Mesenchymal stem cell (in vitro differentiated cells and primary cell): ENCODE results near the gene LY9.

Experiments used
- DNase-seq: peaks from one replicate; pipeline ENCODE4 v3.0.0-alpha.2; 2013
- H2AFZ ChIP-seq: one replicate; pipeline ENCODE4 v1.6.1; 2013; ENCODE audit warnings: low read depth, mild to moderate bottlenecking, control low read depth, inconsistent platforms, low read length, moderate library complexity
- H2AK5ac ChIP-seq: 2 replicates; pipeline ENCODE4 v1.6.1; 2013; ENCODE audit warnings: low read length, moderate library complexity, mild to moderate bottlenecking, inconsistent platforms; ENCODE audit not compliant: severe bottlenecking
- H2BK120ac ChIP-seq: one replicate; pipeline ENCODE4 v1.6.1; 2013; ENCODE audit warnings: low read depth, mild to moderate bottlenecking, inconsistent platforms, low read length, moderate library complexity
- H2BK12ac ChIP-seq, 2 experiments: one replicate each; pipeline ENCODE4 v1.6.1; 2013; ENCODE audit warnings: inconsistent platforms in 2 of 2, low read length in 2 of 2, mild to moderate bottlenecking in 2 of 2, moderate library complexity in 2 of 2, control low read depth in 1 of 2
- H2BK15ac ChIP-seq: one replicate; pipeline ENCODE4 v1.6.1; 2013; ENCODE audit warnings: mild to moderate bottlenecking, low read depth, inconsistent platforms; ENCODE audit not compliant: poor library complexity, severe bottlenecking
- H2BK5ac ChIP-seq: 2 replicates; pipeline ENCODE4 v1.6.1; 2013; ENCODE audit warnings: low read depth, mild to moderate bottlenecking, low read length, control low read depth, inconsistent platforms; ENCODE audit not compliant: poor library complexity, severe bottlenecking
- H3K14ac ChIP-seq, 2 experiments: one replicate each; pipeline ENCODE4 v1.6.1; 2013; ENCODE audit warnings: inconsistent platforms in 2 of 2, low read length in 2 of 2, control low read depth in 1 of 2, mild to moderate bottlenecking in 1 of 2, moderate library complexity in 1 of 2
- H3K18ac ChIP-seq, 2 experiments: one replicate each; pipeline ENCODE4 v1.6.1; 2013; ENCODE audit warnings: inconsistent platforms in 2 of 2, low read length in 2 of 2, control low read depth in 1 of 2, low read depth in 1 of 2, mild to moderate bottlenecking in 1 of 2
- H3K23ac ChIP-seq, 2 experiments: one replicate each; pipeline ENCODE4 v1.6.1; 2013; ENCODE audit warnings: inconsistent platforms in 2 of 2, low read length in 2 of 2, mild to moderate bottlenecking in 2 of 2, moderate library complexity in 2 of 2, control low read depth in 1 of 2
- H3K27ac ChIP-seq: 2 replicates; pipeline ENCODE4 v1.5.1; 2013; ENCODE audit warnings: mild to moderate bottlenecking, moderate library complexity, low read length, control low read depth, inconsistent platforms; ENCODE audit not compliant: poor library complexity, severe bottlenecking
- H3K27me3 ChIP-seq, 2 experiments: 2 replicates each; pipeline versions ENCODE4 v1.6.1 to v1.7.0; 2013; ENCODE audit warnings: low read length in 2 of 2, mild to moderate bottlenecking in 2 of 2, moderate library complexity in 2 of 2, control low read depth in 1 of 2, inconsistent platforms in 1 of 2; ENCODE audit not compliant: control insufficient read depth in 1 of 2, insufficient read depth in 1 of 2
- H3K36me3 ChIP-seq, 2 experiments: 2 replicates each; pipeline versions ENCODE4 v1.6.1 to v1.7.0; 2013; ENCODE audit warnings: low read length in 2 of 2, control low read depth in 1 of 2, inconsistent platforms in 1 of 2, low read depth in 1 of 2, mild to moderate bottlenecking in 1 of 2; ENCODE audit not compliant: insufficient read depth in 2 of 2, control insufficient read depth in 1 of 2
- H3K4ac ChIP-seq, 2 experiments: one replicate each; pipeline ENCODE4 v1.6.1; 2013; ENCODE audit warnings: inconsistent platforms in 2 of 2, low read length in 2 of 2, mild to moderate bottlenecking in 2 of 2, moderate library complexity in 2 of 2, control low read depth in 1 of 2, low read depth in 1 of 2
- H3K4me1 ChIP-seq: 2 replicates; pipeline ENCODE4 v1.6.1; 2013; ENCODE audit warnings: low read depth, low read length, control low read depth; ENCODE audit not compliant: control insufficient read depth, insufficient read depth
- H3K4me2 ChIP-seq: 2 replicates; pipeline ENCODE4 v1.6.1; 2013; ENCODE audit warnings: low read length, mild to moderate bottlenecking, inconsistent platforms; ENCODE audit not compliant: poor library complexity, severe bottlenecking
- H3K4me3 ChIP-seq, 2 experiments: 2 replicates each; pipeline versions ENCODE4 v1.5.1 to v1.7.0; 2013; ENCODE audit warnings: low read length in 2 of 2, mild to moderate bottlenecking in 2 of 2, control low read depth in 1 of 2, low read depth in 1 of 2; ENCODE audit not compliant: insufficient read depth in 1 of 2
- H3K79me1 ChIP-seq: replicated peaks from 2 replicates; pipeline ENCODE4 v1.6.1; 2013; ENCODE audit warnings: mild to moderate bottlenecking, control low read depth, low read length, inconsistent platforms; ENCODE audit not compliant: poor library complexity, severe bottlenecking
- H3K9ac ChIP-seq: 2 replicates; pipeline ENCODE4 v1.7.0; 2013; ENCODE audit warnings: mild to moderate bottlenecking, low read length, moderate library complexity
- H3K9me3 ChIP-seq: 2 replicates; pipeline ENCODE4 v1.7.0; 2013; ENCODE audit warnings: mild to moderate bottlenecking, low read length; ENCODE audit not compliant: control insufficient read depth
- H4K8ac ChIP-seq: one replicate; pipeline ENCODE4 v1.6.1; 2013; ENCODE audit warnings: inconsistent platforms, mild to moderate bottlenecking, low read length, moderate library complexity
- H4K91ac ChIP-seq: one replicate; pipeline ENCODE4 v1.6.1; 2013; ENCODE audit warnings: mild to moderate bottlenecking, low read length, inconsistent platforms
- WGBS: methylation state at CpG from one replicate; pipeline ENCODE4 v1.1.7; 2013; ENCODE audit warnings: mixed read lengths; 5-methylcytosine and 5-hydroxymethylcytosine counted together

LY9 gene

DNA sequence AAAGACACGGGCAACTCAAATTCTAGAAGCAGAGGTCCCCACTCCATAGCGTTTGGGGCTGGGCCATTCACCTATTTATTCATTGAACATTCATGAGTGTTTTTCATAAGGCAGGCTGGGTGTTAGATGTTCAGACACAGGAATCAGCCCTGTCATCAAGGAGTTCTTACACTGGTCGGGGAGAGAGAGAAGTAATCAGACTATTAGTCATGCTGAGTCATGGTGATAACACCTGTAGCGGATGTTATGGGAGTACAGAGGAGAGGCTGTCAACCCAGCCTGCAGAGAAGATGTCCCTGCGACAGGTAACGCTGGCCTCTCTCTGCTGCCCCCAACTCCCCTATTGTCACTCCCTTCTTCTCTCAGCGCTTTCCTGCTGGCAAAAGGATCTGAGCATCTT lies 17.2 kb downstream of the LY9 start:
- Histone ChIP-seq H3K14ac (no peak overlapping the region), H3K4ac (no peak overlapping the region), H3K4me1 (no peaks in the 10 kb centered on the region), H3K79me1 (no peaks in the 10 kb centered on the region), H2BK5ac (no peak overlapping the region), H3K18ac (no peak overlapping the region), H2BK120ac (no peak overlapping the region), H3K9me3 (no peaks in the 10 kb centered on the region), H3K27ac (no peak overlapping the region), H3K4me2 (no peak overlapping the region), H4K8ac (no peak overlapping the region), H2AFZ (no peak overlapping the region), H3K23ac (no peak overlapping the region), H2AK5ac (no peak overlapping the region), H3K27me3 (peaks cover 0 to 5% of the 10 kb centered on the region in 2 experiments), H4K91ac (no peak overlapping the region), H3K4me3 (no peak overlapping the region), H3K9ac (no peak overlapping the region), H2BK15ac (no peak overlapping the region), H3K36me3 (no peaks in the 10 kb centered on the region), H2BK12ac (no peak overlapping the region)
- WGBS = 80% methylated on average over 5 of the region's 7 CpGs
- no peak for DNase-seq

DNA sequence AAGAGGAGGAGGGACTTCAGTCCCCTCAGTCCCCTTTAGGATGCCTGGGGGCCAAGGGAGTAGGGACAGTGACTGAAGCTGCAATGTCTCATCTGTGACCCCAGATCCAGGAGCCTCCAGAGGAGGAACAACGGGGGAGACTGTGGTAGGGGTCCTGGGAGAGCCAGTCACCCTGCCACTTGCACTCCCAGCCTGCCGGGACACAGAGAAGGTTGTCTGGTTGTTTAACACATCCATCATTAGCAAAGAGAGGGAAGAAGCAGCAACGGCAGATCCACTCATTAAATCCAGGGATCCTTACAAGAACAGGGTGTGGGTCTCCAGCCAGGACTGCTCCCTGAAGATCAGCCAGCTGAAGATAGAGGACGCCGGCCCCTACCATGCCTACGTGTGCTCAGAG lies 18.3 kb downstream of the LY9 start:
- no peak overlapping the region for H3K18ac ChIP-seq
- no peak overlapping the region for H3K14ac ChIP-seq
- H2BK15ac ChIP-seq = no peak overlapping the region
- no peak overlapping the region for H3K4me2 ChIP-seq
- H2BK120ac ChIP-seq = no peak overlapping the region
- H2BK12ac ChIP-seq = no peak overlapping the region
- H3K23ac ChIP-seq = no peak overlapping the region
- no peak for DNase-seq
- H2BK5ac ChIP-seq = no peak overlapping the region
- no peak overlapping the region for H3K27ac ChIP-seq
- no peaks in the 10 kb centered on the region for H3K4me1 ChIP-seq
- 82% methylated on average over 6 of the region's 6 CpGs for WGBS
- H3K4ac ChIP-seq = no peak overlapping the region
- H3K27me3 ChIP-seq = peaks cover 5 to 7% of the 10 kb centered on the region in 2 experiments
- no peaks in the 10 kb centered on the region for H3K36me3 ChIP-seq
- H2AK5ac ChIP-seq = no peak overlapping the region
- H3K79me1 ChIP-seq = no peaks in the 10 kb centered on the region
- no peak overlapping the region for H4K91ac ChIP-seq
- H3K9me3 ChIP-seq = no peaks in the 10 kb centered on the region
- H3K4me3 ChIP-seq = no peak overlapping the region
- no peak overlapping the region for H4K8ac ChIP-seq
- H3K9ac ChIP-seq = no peak overlapping the region
- no peak overlapping the region for H2AFZ ChIP-seq

DNA sequence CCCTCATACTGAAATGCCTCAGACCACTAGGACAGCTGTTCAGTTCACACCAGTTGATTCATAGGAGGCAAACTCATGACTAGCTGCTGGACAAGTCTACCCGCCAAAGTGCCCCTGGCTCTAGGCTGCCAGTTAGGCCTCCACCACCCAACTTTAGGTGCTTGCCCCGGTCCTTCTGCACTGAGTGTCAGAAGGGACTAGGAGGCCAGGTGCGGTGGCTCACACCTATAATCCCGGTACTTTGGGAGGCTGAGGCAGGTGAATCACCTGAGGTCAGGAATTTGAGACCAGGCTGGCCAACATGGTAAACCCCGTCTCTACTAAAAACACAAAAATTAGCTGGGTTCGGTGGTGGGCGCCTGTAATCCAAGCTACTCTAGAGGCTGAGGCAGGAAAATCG lies 18.9 kb downstream of the LY9 start:
- Histone ChIP-seq H3K23ac (no peak overlapping the region), H3K36me3 (no peaks in the 10 kb centered on the region), H3K18ac (no peak overlapping the region), H3K9ac (no peak overlapping the region), H3K4me1 (no peaks in the 10 kb centered on the region), H3K27ac (no peak overlapping the region), H2AFZ (no peak overlapping the region), H2BK12ac (no peak overlapping the region), H3K79me1 (no peaks in the 10 kb centered on the region), H4K91ac (no peak overlapping the region), H3K4ac (no peak overlapping the region), H2AK5ac (no peak overlapping the region), H2BK120ac (no peak overlapping the region), H3K9me3 (no peaks in the 10 kb centered on the region), H2BK15ac (no peak overlapping the region), H3K14ac (no peak overlapping the region), H4K8ac (no peak overlapping the region), H3K27me3 (peaks cover 5 to 7% of the 10 kb centered on the region in 2 experiments), H3K4me2 (no peak overlapping the region), H3K4me3 (no peak overlapping the region), H2BK5ac (no peak overlapping the region)
- no peak for DNase-seq
- 93% methylated on average over 8 of the region's 8 CpGs for WGBS

DNA sequence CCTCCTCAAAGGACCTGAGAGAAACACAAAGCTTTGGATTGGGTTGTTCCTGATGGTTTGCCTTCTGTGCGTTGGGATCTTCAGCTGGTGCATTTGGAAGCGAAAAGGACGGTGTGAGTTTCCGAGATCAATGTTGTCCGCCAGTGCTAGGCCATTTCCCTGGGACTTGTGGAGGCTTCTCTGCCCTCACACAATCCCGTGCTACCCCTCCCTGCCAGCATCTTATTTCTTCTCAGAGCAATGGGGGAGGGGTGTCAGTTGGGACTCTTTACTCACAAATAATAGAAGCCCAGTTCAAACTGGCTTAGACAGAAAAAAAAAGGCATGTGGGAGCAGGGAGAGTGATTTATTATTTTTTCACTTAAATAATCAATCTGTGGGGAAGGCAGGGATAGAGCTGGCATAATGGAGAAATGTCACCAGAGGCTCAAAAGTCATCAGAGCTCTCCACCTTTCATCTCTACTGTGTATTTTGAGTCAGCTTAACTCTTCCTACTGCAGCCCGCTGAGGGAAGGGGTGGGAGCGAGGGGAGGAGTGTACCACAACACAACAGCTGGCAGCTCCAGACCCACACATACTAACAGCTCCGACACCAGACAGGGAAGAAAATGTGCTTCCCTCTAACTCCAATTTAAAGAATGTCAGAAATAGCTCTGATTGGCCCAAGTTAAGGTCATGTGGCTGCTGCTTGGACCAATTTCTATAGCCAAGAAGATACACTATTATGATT lies 22.4 kb downstream of the LY9 start:
- Histone ChIP-seq H3K4ac (no peak overlapping the region), H3K9ac (no peak overlapping the region), H2AK5ac (no peak overlapping the region), H3K27me3 (peaks cover 5 to 7% of the 10 kb centered on the region in 2 experiments), H4K91ac (no peak overlapping the region), H3K4me1 (no peaks in the 10 kb centered on the region), H2BK120ac (no peak overlapping the region), H3K9me3 (no peaks in the 10 kb centered on the region), H3K18ac (no peak overlapping the region), H4K8ac (no peak overlapping the region), H2BK5ac (no peak overlapping the region), H2BK15ac (no peak overlapping the region), H3K23ac (no peak overlapping the region), H3K79me1 (no peaks in the 10 kb centered on the region), H2BK12ac (no peak overlapping the region), H3K36me3 (no peaks in the 10 kb centered on the region), H2AFZ (no peak overlapping the region), H3K4me2 (no peak overlapping the region), H3K14ac (no peak overlapping the region), H3K27ac (no peak overlapping the region), H3K4me3 (no peak overlapping the region)
- no peak for DNase-seq
- 74% methylated on average over 8 of the region's 9 CpGs for WGBS
